GM18511 (cell line): ENCODE results near the gene AKR7A2.

Experiments
- ATAC-seq: cut with Tn5 transposase; IDR thresholded peaks from one replicate; pipeline ENCODE4 v1.9.1; 2021; ENCODE audit warnings: mild to moderate bottlenecking, moderate library complexity; ENCODE audit not compliant: unreplicated experiment

AKR7A2 gene

GRCh38 chr1:19311931-19312781, at the start of gene AKR7A2, which contains the start of gene SLC66A1:
Gene AKR7A2 (minus strand): TSS chr1:19312144. CDS start chr1:19312124, 20 bp downstream.
Gene SLC66A1 (plus strand): TSS chr1:19312326. CDS start chr1:19317678, 5,352 bp downstream.
- ATAC-seq = peak; percentile 77

- no peak for ATAC-seq
Observed at GRCh38 chr1:19360843-19361610, 49.1 kb upstream of the AKR7A2 start.

DNA sequence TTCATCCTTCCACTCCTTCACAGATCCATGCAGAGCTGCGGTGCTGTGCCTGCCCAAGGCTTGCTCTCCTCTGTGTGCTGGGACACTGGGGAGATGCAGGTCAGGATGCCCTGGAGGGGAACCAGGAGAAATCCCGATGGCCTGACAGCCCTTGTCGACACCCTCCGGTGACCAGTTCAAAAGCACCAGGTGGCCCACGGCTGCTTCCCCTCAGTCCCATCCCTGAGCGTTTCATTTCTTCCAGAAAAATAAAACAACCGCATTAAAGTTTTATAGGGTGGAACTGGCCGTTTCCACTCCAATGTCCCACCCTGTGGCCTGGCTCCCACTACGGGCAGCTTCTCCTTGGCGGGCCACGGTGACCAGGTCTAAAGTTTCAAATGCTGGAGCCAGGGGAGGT, 48.5 kb upstream of the AKR7A2 start:
- no peak for ATAC-seq

- ATAC-seq = no peak
Observed at GRCh38 chr1:19360016-19360415, 48.1 kb upstream of the AKR7A2 start.

DNA sequence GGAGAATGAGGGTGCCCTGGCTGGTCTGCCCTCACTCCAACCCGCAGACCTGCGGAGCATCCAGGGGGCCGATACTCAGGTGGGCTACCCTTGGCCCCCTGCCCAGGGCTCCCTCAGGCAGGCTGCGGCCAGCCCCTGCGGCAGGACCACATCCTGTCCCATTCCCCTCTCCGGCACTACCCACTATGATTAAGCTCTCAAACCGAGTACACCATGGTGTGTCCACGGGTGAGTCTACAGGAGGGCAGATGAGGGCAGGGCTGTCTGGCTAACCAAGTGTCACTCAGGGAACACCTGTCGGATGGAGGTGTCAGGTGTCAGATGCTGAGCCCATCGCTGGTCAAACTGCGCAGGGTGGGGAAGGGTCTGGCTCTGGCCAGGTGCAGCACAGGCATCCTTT, 47.4 kb upstream of the AKR7A2 start:
- no peak for ATAC-seq

GRCh38 chr1:19358710-19359109, 46.8 kb upstream of the AKR7A2 start:
- ATAC-seq = no peak

GRCh38 chr1:19357299-19357986, 45.5 kb upstream of the AKR7A2 start:
- ATAC-seq = no peak

- ATAC-seq = no peak
Observed at GRCh38 chr1:19356266-19356665, 44.3 kb upstream of the AKR7A2 start.

- no peak for ATAC-seq
Observed at GRCh38 chr1:19354531-19354981, 42.6 kb upstream of the AKR7A2 start.

- ATAC-seq = no peak
Observed at GRCh38 chr1:19353596-19353995, 41.7 kb upstream of the AKR7A2 start.

- ATAC-seq = no peak
Observed at GRCh38 chr1:19352839-19353238, 40.9 kb upstream of the AKR7A2 start.

DNA sequence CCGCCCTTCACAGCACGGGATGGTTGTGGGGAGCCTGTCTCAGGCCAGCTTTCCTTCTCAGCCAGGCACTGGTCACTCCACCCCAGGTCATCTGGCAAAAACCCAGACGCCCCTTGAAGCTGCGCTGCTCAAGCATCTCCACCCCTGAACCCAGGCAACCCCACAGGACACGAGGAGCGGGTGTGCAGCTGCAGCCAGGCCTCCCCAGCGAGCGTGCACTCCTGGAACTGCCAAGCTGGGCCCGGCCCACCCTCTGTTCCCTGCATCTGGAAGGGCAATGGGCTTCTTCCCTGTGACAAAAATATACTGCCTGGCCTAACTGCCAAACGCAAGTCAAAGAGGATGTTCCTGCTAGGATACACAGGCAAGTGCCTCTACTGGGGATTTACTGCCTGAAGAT, 39.9 kb upstream of the AKR7A2 start:
- ATAC-seq = no peak

DNA sequence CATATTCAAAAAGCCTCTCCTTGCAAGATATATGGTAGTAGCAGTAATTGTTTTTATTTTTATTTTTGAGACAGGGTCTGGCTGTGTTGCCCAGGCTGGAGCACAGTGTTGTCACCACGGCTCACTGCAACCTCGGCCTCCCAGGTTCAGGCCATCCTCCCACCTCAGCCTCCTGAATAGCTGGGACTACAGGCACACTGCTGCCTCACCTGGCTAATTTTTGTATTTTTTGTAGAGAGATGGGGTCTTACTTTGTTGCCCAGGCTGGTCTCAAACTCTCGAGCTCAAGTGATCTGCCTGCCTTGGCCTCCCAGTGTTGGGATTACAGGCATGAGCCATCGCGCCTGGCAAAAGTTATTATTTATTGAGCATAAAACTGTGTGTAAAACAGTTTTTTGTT, 38.6 kb upstream of the AKR7A2 start:
- no peak for ATAC-seq

DNA sequence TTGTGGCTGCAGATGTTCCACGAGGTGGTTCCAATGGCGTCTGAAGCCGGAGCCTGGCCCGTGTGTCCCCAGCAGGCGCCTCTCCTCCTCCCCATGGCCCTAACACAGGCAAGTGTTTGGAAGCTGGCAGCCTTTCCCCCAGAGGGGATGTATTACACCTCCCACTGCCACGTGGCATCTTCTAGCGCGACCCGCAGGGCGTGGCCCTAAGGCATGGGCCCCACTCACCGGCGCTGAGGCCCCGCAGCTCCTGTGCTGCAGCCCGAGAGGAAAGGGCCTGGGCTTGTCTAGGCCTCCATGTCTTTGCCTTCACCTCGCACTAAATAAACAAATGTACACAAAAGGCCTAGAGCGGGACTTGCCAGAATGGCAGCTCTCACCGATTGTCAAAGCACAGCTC, 38.1 kb upstream of the AKR7A2 start:
- no peak for ATAC-seq

- no peak for ATAC-seq
Observed at GRCh38 chr1:19348441-19349198, 36.7 kb upstream of the AKR7A2 start.

- no peak for ATAC-seq
Observed at GRCh38 chr1:19347533-19348172, 35.7 kb upstream of the AKR7A2 start.

GRCh38 chr1:19346026-19346425, 34.1 kb upstream of the AKR7A2 start:
- no peak for ATAC-seq

DNA sequence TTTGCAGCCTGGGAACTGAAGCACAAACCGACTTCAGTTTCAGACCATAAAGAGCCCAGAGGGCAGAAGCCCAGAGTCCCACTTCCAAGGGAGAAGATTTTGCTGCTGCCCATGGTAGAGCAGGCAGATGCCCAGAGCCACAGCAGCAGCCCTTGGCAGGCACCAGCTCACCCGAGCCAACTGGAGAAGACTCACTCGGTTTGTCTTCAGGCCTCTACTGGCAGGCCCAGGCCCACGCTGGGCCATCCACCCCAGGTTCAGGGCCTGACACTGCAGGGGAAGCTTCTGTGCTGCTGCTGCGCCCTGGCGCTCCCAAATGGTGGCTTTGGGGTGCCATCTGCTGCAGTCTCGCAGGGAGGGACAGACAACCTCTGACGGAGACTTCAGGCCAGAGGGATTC, 33.4 kb upstream of the AKR7A2 start:
- ATAC-seq = no peak

DNA sequence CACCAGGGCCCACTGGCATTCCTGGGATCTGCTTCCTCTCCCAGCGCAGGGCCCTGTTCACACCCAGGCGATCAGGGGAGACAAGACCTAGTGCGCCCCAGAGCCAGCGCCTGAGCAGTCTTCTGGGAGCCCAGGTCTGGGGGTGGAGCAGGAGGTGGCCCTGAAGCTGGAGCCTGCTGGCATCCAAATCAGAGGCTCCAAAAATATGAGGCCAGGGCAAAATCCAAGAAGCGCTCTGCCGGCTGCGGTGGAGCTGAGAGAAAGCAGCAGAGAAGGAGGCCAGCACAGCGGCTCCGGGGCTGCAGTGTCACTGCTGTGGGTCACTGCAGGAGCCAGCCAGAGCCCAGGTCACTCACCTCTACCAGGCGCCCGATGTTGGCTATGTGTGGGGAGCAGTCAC, 32.9 kb upstream of the AKR7A2 start:
- ATAC-seq = no peak

- no peak for ATAC-seq
Observed at GRCh38 chr1:19344372-19344810, 32.4 kb upstream of the AKR7A2 start.
